HepG2 (cell line): ENCODE data around the gene SLC2A11. TPM values are rescaled to one million over a fixed set of nuclear protein-coding genes. Genes with fewer than 3 reads are reported as not detected.

ENCODE experiments used
- ATAC-seq: fragments of 200-7000 bp; cut with Tn5 transposase; 3 replicates; pipeline ENCODE4 v1.9.1; 2020; ENCODE audit warnings: mild to moderate bottlenecking, moderate library complexity
- BruUV-seq: library from RNA; stranded (reverse); fragments of 400-500 nt; replicated peaks from 2 replicates; lab custom pipeline; 2021; lab: Mats Ljungman, UMichigan
- CTCF ChIA-PET: fragments of 300-600 bp; formaldehyde crosslinking; extraction: SDS; loops from one replicate; lab custom pipeline; 2021; ENCODE audit warnings: low total read pairs, inconsistent platforms, low intra/inter-chr PET ratio; lab: Yijun Ruan, JAX
- POLR2A ChIA-PET: fragments of 350-600 bp; sonication (Branson Sonifier 250); formaldehyde crosslinking; loops from one replicate; lab custom pipeline; 2020; ENCODE audit warnings: antibody characterized with exemption, inconsistent platforms; lab: Yijun Ruan, JAX
- DNase-seq: peaks from one replicate; pipeline ENCODE4 v3.0.0-alpha.2; 2015; ENCODE audit warnings: low spot score
- FAIRE-seq: peaks from 3 replicates; lab custom pipeline; 2011; peaks lifted over from hg19 to GRCh38; lab: Jason Lieb, UNC
- H2AFZ ChIP-seq: one replicate; pipeline ENCODE4 v1.6.1; 2011; ENCODE audit warnings: low read length, inconsistent platforms
- H3K27ac ChIP-seq: fragments of 300-600 bp; 3 replicates; pipeline ENCODE4 v1.8.0; 2011; ENCODE audit warnings: mixed run types, mild to moderate bottlenecking, mixed read lengths, low read length, inconsistent platforms; ENCODE audit not compliant: insufficient read depth; ENCODE audit errors: extremely low read length
- H3K27me3 ChIP-seq, 2 experiments: fragments of 200-600 bp in 1 of 2; 2 replicates in 1 of 2; 3 replicates in 1 of 2; pipeline versions ENCODE4 v1.6.0 to v1.8.0; 2011; ENCODE audit warnings: low read length in 2 of 2, mild to moderate bottlenecking in 2 of 2, moderate library complexity in 2 of 2, inconsistent platforms in 1 of 2; ENCODE audit not compliant: insufficient read depth in 2 of 2, control insufficient read depth in 1 of 2
- H3K36me3 ChIP-seq, 2 experiments: fragments of 200-600 bp in 1 of 2; replicated peaks in 1 of 2; 2 replicates in 1 of 2; 3 replicates in 1 of 2; pipeline versions ENCODE4 v1.5.1 to v1.8.0; 2011; ENCODE audit warnings: low read length in 2 of 2, inconsistent platforms in 1 of 2; ENCODE audit not compliant: insufficient read depth in 2 of 2, control insufficient read depth in 1 of 2
- H3K4me1 ChIP-seq: 2 replicates; pipeline ENCODE4 v1.5.1; 2012; ENCODE audit warnings: low read length, inconsistent platforms; ENCODE audit not compliant: insufficient read depth
- H3K4me2 ChIP-seq: 2 replicates; pipeline ENCODE4 v1.6.0; 2011; ENCODE audit warnings: low read depth, low read length, inconsistent platforms
- H3K4me3 ChIP-seq, 3 experiments: fragments of 200-600 bp in 1 of 3; sonication (generic), shearing (Covaris generic) in 1 of 3; replicated peaks in 1 of 3; 2 replicates each; pipeline ENCODE4 v1.5.1; 2011 to 2016; ENCODE audit warnings: low read length in 3 of 3, inconsistent platforms in 2 of 3, low read depth in 2 of 3, mild to moderate bottlenecking in 2 of 3, control low read depth in 1 of 3, mixed read lengths in 1 of 3; ENCODE audit not compliant: insufficient read depth in 1 of 3
- H3K79me2 ChIP-seq: one replicate; pipeline ENCODE4 v1.6.1; 2011; ENCODE audit warnings: low read length, inconsistent platforms; ENCODE audit not compliant: insufficient read depth
- H3K9ac ChIP-seq: 2 replicates; pipeline ENCODE4 v1.6.0; 2011; ENCODE audit warnings: mild to moderate bottlenecking, low read depth, low read length, inconsistent platforms; ENCODE audit not compliant: insufficient read depth
- H3K9me3 ChIP-seq: 2 replicates; pipeline ENCODE4 v1.5.1; 2012; ENCODE audit warnings: mild to moderate bottlenecking, low read length
- H4K20me1 ChIP-seq: 2 replicates; pipeline ENCODE4 v1.6.0; 2011; ENCODE audit warnings: inconsistent platforms, mild to moderate bottlenecking, low read length, moderate library complexity; ENCODE audit not compliant: insufficient read depth
- BORCS8-MEF2B ChIP-seq: sonication (generic); formaldehyde crosslinking; IDR thresholded peaks from 2 replicates; pipeline ENCODE4 v1.8.0; 2022; ENCODE audit warnings: mild to moderate bottlenecking, missing genetic modification reagents
- IRF2 ChIP-seq: IDR thresholded peaks from 2 replicates; pipeline ENCODE4 v1.6.1; 2018; ENCODE audit warnings: missing genetic modification reagents, missing compliant biosample characterization
- MTA3 ChIP-seq: sonication (generic); formaldehyde crosslinking; IDR thresholded peaks from 2 replicates; pipeline ENCODE4 v1.4.0; 2020; ENCODE audit warnings: missing genetic modification reagents
- ZKSCAN1 ChIP-seq: fragments of 150-350 bp; IDR thresholded peaks from 2 replicates; pipeline ENCODE4 v1.6.1; 2014; ENCODE audit warnings: low read length
- ZNF350 ChIP-seq: sonication (generic); formaldehyde crosslinking; IDR thresholded peaks from 2 replicates; pipeline ENCODE4 v1.4.0; 2020; ENCODE audit warnings: mild to moderate bottlenecking, low read depth, missing genetic modification reagents, borderline replicate concordance
- ZNF460 ChIP-seq: sonication (generic); formaldehyde crosslinking; IDR thresholded peaks from 2 replicates; pipeline ENCODE4 v1.5.1; 2020; ENCODE audit warnings: missing genetic modification reagents, mild to moderate bottlenecking, borderline replicate concordance
- WGBS: methylation state at CpG from one replicate; pipeline ENCODE4 v1.1.6; 2017; ENCODE audit warnings: low lambda C conversion rate; 5-methylcytosine and 5-hydroxymethylcytosine counted together
- in situ Hi-C: cut with HindIII; loops from 2 replicates; pipeline ENCODE4 v1.10.0; 2017; ENCODE audit warnings: low pct_unique_long_range_greater_than_20kb; ENCODE audit not compliant: extremely low pct_ligation_motif_present
- intact Hi-C: fragments of 100-400 bp; cut with micrococcal nuclease; formaldehyde crosslinking; loops from one replicate; pipeline ENCODE4 v1.10.0; 2022; ENCODE audit not compliant: unreplicated experiment
- polyA plus RNA-seq, 8 experiments: library from polyadenylated mRNA; depleted of rRNA in 3 of 8; stranded (reverse) in 7 of 8; unstranded in 1 of 8; fragments of >200 nt; fragmentation: Illumina TruSeq in 4 of 8; extraction: Trizol in 4 of 8; gene quantifications; 2 replicates each; pipeline versions ENCODE4 v1.2.1 to v1.2.3, GENCODE V29; 2011 to 2016; ENCODE audit warnings: low read depth in 4 of 8, missing spikeins in 1 of 8, mixed read lengths in 1 of 8; ENCODE audit not compliant: insufficient read depth in 1 of 8
- total RNA-seq, 5 experiments: library from RNA; depleted of rRNA; stranded (reverse); fragments of >200 nt; fragmentation: Illumina TruSeq; extraction: Trizol; gene quantifications; 2 replicates each; pipeline ENCODE4 v1.2.3, GENCODE V29; 2016; ENCODE audit warnings: low read depth in 1 of 5
- TF ChIP-seq, protein P1 (sequence below): sonication (generic); formaldehyde crosslinking; IDR thresholded peaks from 2 replicates; pipeline ENCODE4 v1.5.0; 2020; ENCODE audit warnings: mild to moderate bottlenecking, missing genetic modification reagents
- TF ChIP-seq, protein P2 (sequence below): sonication (generic); formaldehyde crosslinking; IDR thresholded peaks from 2 replicates; pipeline ENCODE4 v1.4.0; 2020; ENCODE audit warnings: mild to moderate bottlenecking, missing genetic modification reagents
- TF ChIP-seq, protein P3 (sequence below): IDR thresholded peaks from 2 replicates; pipeline ENCODE4 v1.6.1; 2012; ENCODE audit warnings: low read length, improper control_type of control experiment
- TF ChIP-seq, protein P4 (sequence below): sonication (generic); formaldehyde crosslinking; IDR thresholded peaks from 2 replicates; pipeline ENCODE4 v1.5.0; 2020; ENCODE audit warnings: missing genetic modification reagents
- TF ChIP-seq, protein P5 (sequence below): IDR thresholded peaks from 2 replicates; pipeline ENCODE4 v1.6.1; 2016; ENCODE audit warnings: missing compliant biosample characterization, missing genetic modification reagents, borderline replicate concordance

Gene SLC2A11
- total and polyA plus RNA-seq, 2 of the 13 experiments (the other 11 are each of a cell fraction or from before 2014, with no cell fraction given): 15.2 to 15.4 TPM

DNA sequence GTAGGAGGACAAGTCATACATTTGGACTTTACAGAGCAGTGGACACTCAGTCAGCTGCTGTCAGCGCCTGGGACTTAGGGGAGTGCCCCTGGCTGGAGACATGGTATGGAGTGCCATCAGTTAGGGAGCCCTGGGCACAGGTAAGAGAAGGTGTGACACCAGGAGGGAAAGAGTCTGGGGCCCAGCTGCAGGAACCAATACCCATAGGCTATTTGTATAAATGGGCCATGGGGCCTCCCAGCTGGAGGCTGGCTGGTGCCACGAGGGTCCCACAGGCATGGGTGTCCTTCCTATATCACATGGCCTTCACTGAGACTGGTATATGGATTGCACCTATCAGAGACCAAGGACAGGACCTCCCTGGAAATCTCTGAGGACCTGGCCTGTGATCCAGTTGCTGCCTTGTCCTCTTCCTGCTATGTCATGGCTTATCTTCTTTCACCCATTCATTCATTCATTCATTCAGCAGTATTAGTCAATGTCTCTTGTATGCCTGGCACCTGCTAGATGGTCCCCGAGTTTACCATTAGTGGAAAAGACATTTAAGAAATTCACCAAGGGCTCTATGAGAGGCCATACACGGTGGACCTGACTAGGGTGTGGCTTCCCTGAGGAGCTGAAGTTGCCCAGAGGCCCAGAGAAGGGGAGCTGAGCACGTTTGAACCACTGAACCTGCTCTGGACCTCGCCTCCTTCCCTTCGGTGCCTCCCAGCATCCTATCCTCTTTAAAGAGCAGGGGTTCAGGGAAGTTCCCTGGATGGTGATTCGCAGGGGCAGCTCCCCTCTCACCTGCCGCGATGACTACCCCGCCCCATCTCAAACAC is 35.7 kb downstream of the SLC2A11 start (continued):
- TF ChIP-seq, protein P1, sequence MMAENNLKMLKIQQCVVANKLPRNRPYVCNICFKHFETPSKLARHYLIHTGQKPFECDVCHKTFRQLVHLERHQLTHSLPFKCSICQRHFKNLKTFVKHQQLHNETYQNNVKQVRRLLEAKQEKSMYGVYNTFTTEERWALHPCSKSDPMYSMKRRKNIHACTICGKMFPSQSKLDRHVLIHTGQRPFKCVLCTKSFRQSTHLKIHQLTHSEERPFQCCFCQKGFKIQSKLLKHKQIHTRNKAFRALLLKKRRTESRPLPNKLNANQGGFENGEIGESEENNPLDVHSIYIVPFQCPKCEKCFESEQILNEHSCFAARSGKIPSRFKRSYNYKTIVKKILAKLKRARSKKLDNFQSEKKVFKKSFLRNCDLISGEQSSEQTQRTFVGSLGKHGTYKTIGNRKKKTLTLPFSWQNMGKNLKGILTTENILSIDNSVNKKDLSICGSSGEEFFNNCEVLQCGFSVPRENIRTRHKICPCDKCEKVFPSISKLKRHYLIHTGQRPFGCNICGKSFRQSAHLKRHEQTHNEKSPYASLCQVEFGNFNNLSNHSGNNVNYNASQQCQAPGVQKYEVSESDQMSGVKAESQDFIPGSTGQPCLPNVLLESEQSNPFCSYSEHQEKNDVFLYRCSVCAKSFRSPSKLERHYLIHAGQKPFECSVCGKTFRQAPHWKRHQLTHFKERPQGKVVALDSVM (CRISPR knock-in tag): peak; percentile 6; the same call in 1 of the 2 replicates
- TF ChIP-seq, protein P2, sequence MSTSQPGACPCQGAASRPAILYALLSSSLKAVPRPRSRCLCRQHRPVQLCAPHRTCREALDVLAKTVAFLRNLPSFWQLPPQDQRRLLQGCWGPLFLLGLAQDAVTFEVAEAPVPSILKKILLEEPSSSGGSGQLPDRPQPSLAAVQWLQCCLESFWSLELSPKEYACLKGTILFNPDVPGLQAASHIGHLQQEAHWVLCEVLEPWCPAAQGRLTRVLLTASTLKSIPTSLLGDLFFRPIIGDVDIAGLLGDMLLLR: peak; percentile 13; the same call in 1 of the 2 replicates
- no peak for TF ChIP-seq BORCS8-MEF2B (CRISPR knock-in tag)
- 0 out of 2 replicates have a peak, but pooled peaks have one; percentile 3 for TF ChIP-seq IRF2
- TF ChIP-seq ZNF460 (CRISPR knock-in tag): 0 out of 2 replicates have a peak, but pooled peaks have one; percentile 4
- TF ChIP-seq, all 625 proteins: peak for 15

DNA sequence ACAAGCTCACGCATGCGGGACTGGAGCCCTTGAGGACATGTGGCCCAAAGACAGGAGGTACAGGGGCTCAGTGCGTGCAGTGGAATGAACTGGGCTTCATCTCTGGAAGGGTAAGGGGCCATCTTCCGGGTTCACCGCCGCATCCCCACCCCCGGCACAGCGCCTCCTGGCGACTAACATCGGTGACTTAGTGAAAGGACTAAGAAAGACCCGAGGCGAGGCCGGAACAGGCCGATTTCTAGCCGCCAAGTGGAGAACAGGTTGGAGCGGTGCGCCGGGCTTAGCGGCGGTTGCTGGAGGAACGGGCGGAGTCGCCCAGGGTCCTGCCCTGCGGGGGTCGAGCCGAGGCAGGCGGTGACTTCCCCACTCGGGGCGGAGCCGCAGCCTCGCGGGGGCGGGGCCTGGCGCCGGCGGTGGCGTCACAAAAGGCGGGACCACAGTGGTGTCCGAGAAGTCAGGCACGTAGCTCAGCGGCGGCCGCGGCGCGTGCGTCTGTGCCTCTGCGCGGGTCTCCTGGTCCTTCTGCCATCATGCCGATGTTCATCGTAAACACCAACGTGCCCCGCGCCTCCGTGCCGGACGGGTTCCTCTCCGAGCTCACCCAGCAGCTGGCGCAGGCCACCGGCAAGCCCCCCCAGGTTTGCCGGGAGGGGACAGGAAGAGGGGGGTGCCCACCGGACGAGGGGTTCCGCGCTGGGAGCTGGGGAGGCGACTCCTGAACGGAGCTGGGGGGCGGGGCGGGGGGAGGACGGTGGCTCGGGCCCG is 36.5 kb downstream of the SLC2A11 start, which contains the start of gene MIF:
MIF (plus strand) TSS at position 439 of the 765 bp plus-strand sequence; CDS start at position 531, 92 bp downstream.
- no peaks in the 10 kb centered on the region; a peak in 1 of 5 replicates for H3K27me3 ChIP-seq
- H3K9me3 ChIP-seq: no peaks in the 10 kb centered on the region
- ATAC-seq (peak; percentile 82), DNase-seq (peak; percentile 89), FAIRE-seq (peak; percentile 79)
- H3K79me2 ChIP-seq: peaks cover 16% of the 10 kb centered on the region
- POLR2A ChIA-PET: interaction anchor here (0.6 to 2.6 kb wide), 22 partner anchors 9 to 661 kb away, joined by 3 to 84 read pairs (median 4); partner anchors contain the start of genes CHCHD10, GUCD1, SLC2A11 and SUSD2
- H3K4me2 ChIP-seq: peak within 1 kb of the TSS; percentile 99
- intact Hi-C loops (loop anchor here (2.0 kb wide), 1 partner anchor 27 kb away; no protein-coding TSS in a partner anchor), in situ Hi-C loops (no loop called here)
- CTCF ChIA-PET: interaction anchor here (1.4 kb wide), 1 partner anchor 32 kb away, joined by 7 read pairs; no protein-coding TSS in a partner anchor
- peaks cover 54% of the 10 kb centered on the region for H3K4me1 ChIP-seq
- peak within 1 kb of the TSS; percentile 87 for H3K9ac ChIP-seq
- H3K36me3 ChIP-seq: peaks cover 5 to 17% of the 10 kb centered on the region in 2 experiments; a peak in 4 of 5 replicates
- 1% methylated on average over 13 of the region's 72 CpGs for WGBS
- no TSS peak for BruUV-seq
- H3K27ac ChIP-seq: peak within 1 kb of the TSS; percentile 96
- no peak within 1 kb of the TSS for H2AFZ ChIP-seq
- peaks cover 14% of the 10 kb centered on the region; the same call in 1 of the 2 replicates for H4K20me1 ChIP-seq
- peak within 1 kb of the TSS; percentile 78 to 86 (median 85) for H3K4me3 ChIP-seq
- TF ChIP-seq, protein P3, sequence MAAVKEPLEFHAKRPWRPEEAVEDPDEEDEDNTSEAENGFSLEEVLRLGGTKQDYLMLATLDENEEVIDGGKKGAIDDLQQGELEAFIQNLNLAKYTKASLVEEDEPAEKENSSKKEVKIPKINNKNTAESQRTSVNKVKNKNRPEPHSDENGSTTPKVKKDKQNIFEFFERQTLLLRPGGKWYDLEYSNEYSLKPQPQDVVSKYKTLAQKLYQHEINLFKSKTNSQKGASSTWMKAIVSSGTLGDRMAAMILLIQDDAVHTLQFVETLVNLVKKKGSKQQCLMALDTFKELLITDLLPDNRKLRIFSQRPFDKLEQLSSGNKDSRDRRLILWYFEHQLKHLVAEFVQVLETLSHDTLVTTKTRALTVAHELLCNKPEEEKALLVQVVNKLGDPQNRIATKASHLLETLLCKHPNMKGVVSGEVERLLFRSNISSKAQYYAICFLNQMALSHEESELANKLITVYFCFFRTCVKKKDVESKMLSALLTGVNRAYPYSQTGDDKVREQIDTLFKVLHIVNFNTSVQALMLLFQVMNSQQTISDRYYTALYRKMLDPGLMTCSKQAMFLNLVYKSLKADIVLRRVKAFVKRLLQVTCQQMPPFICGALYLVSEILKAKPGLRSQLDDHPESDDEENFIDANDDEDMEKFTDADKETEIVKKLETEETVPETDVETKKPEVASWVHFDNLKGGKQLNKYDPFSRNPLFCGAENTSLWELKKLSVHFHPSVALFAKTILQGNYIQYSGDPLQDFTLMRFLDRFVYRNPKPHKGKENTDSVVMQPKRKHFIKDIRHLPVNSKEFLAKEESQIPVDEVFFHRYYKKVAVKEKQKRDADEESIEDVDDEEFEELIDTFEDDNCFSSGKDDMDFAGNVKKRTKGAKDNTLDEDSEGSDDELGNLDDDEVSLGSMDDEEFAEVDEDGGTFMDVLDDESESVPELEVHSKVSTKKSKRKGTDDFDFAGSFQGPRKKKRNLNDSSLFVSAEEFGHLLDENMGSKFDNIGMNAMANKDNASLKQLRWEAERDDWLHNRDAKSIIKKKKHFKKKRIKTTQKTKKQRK: no peak
- TF ChIP-seq, protein P4, sequence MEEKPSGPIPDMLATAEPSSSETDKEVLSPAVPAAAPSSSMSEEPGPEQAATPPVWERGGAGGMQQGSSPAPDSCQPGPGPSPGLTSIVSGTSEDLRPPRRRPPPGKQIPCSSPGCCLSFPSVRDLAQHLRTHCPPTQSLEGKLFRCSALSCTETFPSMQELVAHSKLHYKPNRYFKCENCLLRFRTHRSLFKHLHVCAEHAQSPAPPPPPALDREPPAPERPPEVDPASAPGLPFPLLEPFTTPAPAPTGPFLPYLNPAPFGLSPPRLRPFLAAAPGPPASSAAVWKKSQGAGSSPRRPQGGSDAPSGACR (CRISPR knock-in tag): peak; percentile 99
- TF ChIP-seq ZNF350: no peak
- no peak for TF ChIP-seq ZKSCAN1
- no peak for TF ChIP-seq MTA3
- TF ChIP-seq, protein P5, sequence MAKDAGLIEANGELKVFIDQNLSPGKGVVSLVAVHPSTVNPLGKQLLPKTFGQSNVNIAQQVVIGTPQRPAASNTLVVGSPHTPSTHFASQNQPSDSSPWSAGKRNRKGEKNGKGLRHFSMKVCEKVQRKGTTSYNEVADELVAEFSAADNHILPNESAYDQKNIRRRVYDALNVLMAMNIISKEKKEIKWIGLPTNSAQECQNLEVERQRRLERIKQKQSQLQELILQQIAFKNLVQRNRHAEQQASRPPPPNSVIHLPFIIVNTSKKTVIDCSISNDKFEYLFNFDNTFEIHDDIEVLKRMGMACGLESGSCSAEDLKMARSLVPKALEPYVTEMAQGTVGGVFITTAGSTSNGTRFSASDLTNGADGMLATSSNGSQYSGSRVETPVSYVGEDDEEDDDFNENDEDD (CRISPR knock-in tag): no peak
